Measurements from ENCODE around the gene ARSJ.
A peak's percentile ranks its signal among the peaks of the same experiment; 100 is the strongest.

Gene ARSJ

GRCh38 chr4:113953888-113954287 is 25.6 kb downstream of the ARSJ start:
- no peak overlapping the region for H3K4me3 ChIP-seq (replicated peaks in 1 of 2; ENCODE audit: low read depth in 2 of 2, low read length in 2 of 2)
- no peak for DNase-seq (ENCODE audit: low read depth in 2 of 2)
- TF ChIP-seq, protein P1, sequence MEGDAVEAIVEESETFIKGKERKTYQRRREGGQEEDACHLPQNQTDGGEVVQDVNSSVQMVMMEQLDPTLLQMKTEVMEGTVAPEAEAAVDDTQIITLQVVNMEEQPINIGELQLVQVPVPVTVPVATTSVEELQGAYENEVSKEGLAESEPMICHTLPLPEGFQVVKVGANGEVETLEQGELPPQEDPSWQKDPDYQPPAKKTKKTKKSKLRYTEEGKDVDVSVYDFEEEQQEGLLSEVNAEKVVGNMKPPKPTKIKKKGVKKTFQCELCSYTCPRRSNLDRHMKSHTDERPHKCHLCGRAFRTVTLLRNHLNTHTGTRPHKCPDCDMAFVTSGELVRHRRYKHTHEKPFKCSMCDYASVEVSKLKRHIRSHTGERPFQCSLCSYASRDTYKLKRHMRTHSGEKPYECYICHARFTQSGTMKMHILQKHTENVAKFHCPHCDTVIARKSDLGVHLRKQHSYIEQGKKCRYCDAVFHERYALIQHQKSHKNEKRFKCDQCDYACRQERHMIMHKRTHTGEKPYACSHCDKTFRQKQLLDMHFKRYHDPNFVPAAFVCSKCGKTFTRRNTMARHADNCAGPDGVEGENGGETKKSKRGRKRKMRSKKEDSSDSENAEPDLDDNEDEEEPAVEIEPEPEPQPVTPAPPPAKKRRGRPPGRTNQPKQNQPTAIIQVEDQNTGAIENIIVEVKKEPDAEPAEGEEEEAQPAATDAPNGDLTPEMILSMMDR (IDR thresholded peaks at IDR 0.05; ENCODE audit: low read depth, low read length), result no peak

GRCh38 chr4:113952452-113953029 is 26.9 kb downstream of the ARSJ start:
- peak; percentile 62 to 73 for DNase-seq (ENCODE audit: low read depth in 2 of 2)
- TF ChIP-seq, protein P1 (IDR thresholded peaks at IDR 0.05; ENCODE audit: low read depth, low read length), result peak; percentile 77
- H3K4me3 ChIP-seq (replicated peaks in 1 of 2; ENCODE audit: low read depth in 2 of 2, low read length in 2 of 2), result no peak overlapping the region

DNA sequence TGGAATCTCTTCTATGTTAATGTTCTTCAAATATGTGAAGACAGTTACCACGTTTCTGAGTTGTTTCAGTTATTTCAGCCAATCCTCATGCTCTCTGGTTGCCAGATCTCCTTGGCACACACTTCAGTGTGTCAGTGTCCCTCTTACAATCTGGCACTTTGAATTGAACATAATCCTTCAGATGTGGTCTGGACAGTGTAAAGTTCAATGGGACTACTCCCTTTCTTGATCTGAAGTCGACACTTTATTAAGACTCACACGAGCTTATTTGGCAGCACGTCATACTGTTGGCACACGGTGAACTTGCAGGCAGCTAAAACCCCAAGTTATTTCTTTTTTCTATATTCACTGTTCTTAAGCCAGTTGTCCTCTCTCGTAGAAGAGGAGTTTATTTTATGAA is 28.2 kb downstream of the ARSJ start:
- DNase-seq (ENCODE audit: low read depth in 2 of 2), result peak in 1 of 2 donors; percentile 81

DNA sequence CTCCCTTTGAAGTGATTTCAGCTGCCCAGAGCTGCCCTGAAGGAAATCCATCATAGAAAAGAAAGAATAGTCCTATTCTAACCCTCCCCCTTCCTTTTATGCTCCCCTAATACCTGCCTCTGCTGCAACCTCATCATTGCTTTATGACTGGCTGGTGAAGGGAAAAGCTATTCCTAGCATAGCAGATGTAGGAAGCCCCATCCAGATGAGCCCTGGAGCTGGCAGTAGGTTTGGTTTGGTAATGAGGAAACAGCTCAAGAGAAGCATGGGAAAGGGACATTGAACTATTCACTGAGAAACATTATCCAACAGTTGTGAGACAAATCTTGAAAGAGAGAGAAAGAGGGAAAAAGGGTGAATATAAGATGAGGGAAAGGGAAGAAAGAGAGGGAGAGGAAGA is 29.2 kb downstream of the ARSJ start:
- TF ChIP-seq, protein P1 (IDR thresholded peaks at IDR 0.05; ENCODE audit: low read depth, low read length), result no peak
- no peak for DNase-seq (ENCODE audit: low read depth in 2 of 2)
- H3K4me3 ChIP-seq (replicated peaks in 1 of 2; ENCODE audit: low read depth in 2 of 2, low read length in 2 of 2), result no peak overlapping the region

More for the DNA sequence above, 28.2 kb downstream of the ARSJ start:
- TF ChIP-seq, protein P1 (IDR thresholded peaks at IDR 0.05; ENCODE audit: low read depth, low read length), result no peak
- no peak overlapping the region for H3K4me3 ChIP-seq (replicated peaks in 1 of 2; ENCODE audit: low read depth in 2 of 2, low read length in 2 of 2)

GRCh38 chr4:113947484-113947883 is 32.0 kb downstream of the ARSJ start:
- no peak for DNase-seq (ENCODE audit: low read depth in 2 of 2)
- H3K4me3 ChIP-seq (replicated peaks in 1 of 2; ENCODE audit: low read depth in 2 of 2, low read length in 2 of 2), result no peak overlapping the region
- TF ChIP-seq, protein P1 (IDR thresholded peaks at IDR 0.05; ENCODE audit: low read depth, low read length), result no peak

DNA sequence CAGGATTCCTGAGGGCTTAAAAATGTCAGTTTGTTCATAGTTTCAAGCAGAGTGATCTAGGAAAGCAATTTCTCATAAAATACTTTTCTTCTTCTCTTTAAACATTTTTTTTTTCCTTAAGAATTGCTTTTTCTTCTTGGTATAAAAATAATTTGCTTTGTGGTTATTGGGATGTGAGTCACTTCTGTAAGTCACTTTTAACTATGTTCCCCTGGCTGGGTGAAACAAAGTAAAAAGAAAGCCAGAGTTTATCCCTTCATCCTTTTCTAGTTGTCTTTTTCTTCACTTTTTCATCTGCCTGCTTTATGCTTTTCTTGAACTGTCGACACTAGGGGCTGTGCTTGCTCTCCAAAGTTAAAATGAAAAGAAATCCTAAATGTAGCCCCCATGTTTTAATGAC is 33.5 kb downstream of the ARSJ start:
- DNase-seq (ENCODE audit: low read depth in 2 of 2), result peak in 1 of 2 donors; percentile 65
- TF ChIP-seq, protein P1 (IDR thresholded peaks at IDR 0.05; ENCODE audit: low read depth, low read length), result no peak
- H3K4me3 ChIP-seq (replicated peaks in 1 of 2; ENCODE audit: low read depth in 2 of 2, low read length in 2 of 2), result no peak overlapping the region

DNA sequence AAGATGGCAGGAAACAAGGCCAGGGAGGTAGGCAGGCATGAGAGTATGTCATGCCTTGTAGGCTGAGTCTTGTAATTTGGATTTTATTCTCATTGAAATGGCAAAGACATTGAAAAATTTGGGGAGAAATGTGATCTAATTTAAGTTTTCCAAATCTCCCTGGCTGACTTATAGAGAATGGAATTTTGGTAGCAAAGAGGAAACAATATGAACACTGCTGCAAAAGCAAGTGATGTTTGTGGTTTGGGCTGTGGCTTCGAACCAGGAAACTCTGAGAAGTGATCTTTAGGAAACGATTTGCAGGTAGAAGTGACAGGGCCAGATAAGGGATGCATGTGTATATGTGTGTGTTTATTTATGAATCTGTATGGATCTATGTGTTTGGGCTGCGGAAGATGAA is 35.6 kb downstream of the ARSJ start:
- H3K4me3 ChIP-seq (replicated peaks in 1 of 2; ENCODE audit: low read depth in 2 of 2, low read length in 2 of 2), result no peak overlapping the region
- DNase-seq (ENCODE audit: low read depth in 2 of 2), result peak in 1 of 2 donors; percentile 56
- TF ChIP-seq, protein P1 (IDR thresholded peaks at IDR 0.05; ENCODE audit: low read depth, low read length), result no peak
